Upper lobe of left lung (tissue), 4 donors: ENCODE data around the gene RNF111.

ENCODE experiments used
- EP300 ChIP-seq, 4 donors: sonication (generic); formaldehyde crosslinking; IDR thresholded peaks; one replicate each; pipeline ENCODE4 v1.5.1; 2017; ENCODE audit warnings: antibody characterized with exemption in 4 of 4, control low read depth in 2 of 4
- POLR2A ChIP-seq, 4 donors: fragments of 450-650 bp; IDR thresholded peaks; one replicate each; pipeline ENCODE4 v1.5.1; 2016 to 2017; ENCODE audit warnings: antibody characterized with exemption in 4 of 4, mild to moderate bottlenecking in 2 of 4
- TF ChIP-seq, protein P1 (sequence below), 6 experiments: fragments of 450-650 bp in 4 of 6; fragments of 200-600 bp in 2 of 6; sonication (generic) in 2 of 6; IDR thresholded peaks; one replicate each; pipeline ENCODE4 v1.5.1; 2016 to 2019; ENCODE audit warnings: antibody characterized with exemption in 6 of 6

DNA sequence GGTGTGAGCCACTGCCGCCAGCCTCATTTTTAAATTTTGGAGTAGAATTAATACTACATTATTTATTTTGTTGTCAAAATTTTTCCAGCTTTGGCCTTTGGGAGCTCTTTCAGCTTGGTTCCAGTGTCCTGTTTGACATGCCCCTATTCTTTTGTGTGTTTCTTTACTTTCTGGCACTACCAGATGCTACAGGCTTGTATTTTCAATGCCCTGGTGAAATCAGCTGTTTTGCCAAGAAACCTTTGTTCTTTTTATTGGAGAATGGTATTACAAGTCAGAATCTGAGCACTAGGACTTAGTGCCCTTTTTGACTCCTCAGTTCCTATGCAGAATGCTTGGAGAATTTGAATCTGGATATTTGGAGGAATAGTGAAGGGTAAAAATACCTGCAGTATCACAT lies 26.6 kb downstream of the RNF111 start:
- TF ChIP-seq EP300 (IDR thresholded peaks at IDR 0.05) (no peak), POLR2A (IDR thresholded peaks at IDR 0.05) (no peak)
- TF ChIP-seq, protein P1, sequence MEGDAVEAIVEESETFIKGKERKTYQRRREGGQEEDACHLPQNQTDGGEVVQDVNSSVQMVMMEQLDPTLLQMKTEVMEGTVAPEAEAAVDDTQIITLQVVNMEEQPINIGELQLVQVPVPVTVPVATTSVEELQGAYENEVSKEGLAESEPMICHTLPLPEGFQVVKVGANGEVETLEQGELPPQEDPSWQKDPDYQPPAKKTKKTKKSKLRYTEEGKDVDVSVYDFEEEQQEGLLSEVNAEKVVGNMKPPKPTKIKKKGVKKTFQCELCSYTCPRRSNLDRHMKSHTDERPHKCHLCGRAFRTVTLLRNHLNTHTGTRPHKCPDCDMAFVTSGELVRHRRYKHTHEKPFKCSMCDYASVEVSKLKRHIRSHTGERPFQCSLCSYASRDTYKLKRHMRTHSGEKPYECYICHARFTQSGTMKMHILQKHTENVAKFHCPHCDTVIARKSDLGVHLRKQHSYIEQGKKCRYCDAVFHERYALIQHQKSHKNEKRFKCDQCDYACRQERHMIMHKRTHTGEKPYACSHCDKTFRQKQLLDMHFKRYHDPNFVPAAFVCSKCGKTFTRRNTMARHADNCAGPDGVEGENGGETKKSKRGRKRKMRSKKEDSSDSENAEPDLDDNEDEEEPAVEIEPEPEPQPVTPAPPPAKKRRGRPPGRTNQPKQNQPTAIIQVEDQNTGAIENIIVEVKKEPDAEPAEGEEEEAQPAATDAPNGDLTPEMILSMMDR (IDR thresholded peaks at IDR 0.05) = no peak
